ENCODE results near the gene C7orf25.
A peak's percentile ranks its signal among the peaks of the same experiment; 100 is the strongest.

C7orf25 gene

GRCh38 chr7:42878303-42878702 lies 33.6 kb downstream of the C7orf25 start:
- no peak for DNase-seq (ENCODE audit: low spot score)

- DNase-seq (ENCODE audit: low spot score), result no peak
Observed at GRCh38 chr7:42877862-42878261, 34.0 kb downstream of the C7orf25 start.

- peak; percentile 52 for DNase-seq (ENCODE audit: low spot score)
Observed at GRCh38 chr7:42876182-42877068, 35.4 kb downstream of the C7orf25 start.

GRCh38 chr7:42869131-42870020 lies 42.5 kb downstream of the C7orf25 start:
- DNase-seq (ENCODE audit: low spot score), result no peak

GRCh38 chr7:42868480-42868879 lies 43.4 kb downstream of the C7orf25 start:
- DNase-seq (ENCODE audit: low spot score), result no peak

All from SK-N-DZ (cell line).